GM21423 (cell line): ENCODE data around the gene MAGI1.
"Not testable (repeated sequence)": the region's sequence is repeated elsewhere in the genome, so short reads cannot be mapped to it uniquely, and the experiment has no call there.

Source experiments
- ATAC-seq: cut with Tn5 transposase; IDR thresholded peaks from one replicate; pipeline ENCODE4 v1.9.1; 2021; ENCODE audit warnings: mild to moderate bottlenecking, moderate library complexity; ENCODE audit not compliant: unreplicated experiment

The MAGI1 gene

GRCh38 chr3:65886391-65886790 is 152.3 kb downstream of the MAGI1 start:
- ATAC-seq: no peak

GRCh38 chr3:65884071-65884470 is 154.6 kb downstream of the MAGI1 start:
- no peak for ATAC-seq

- ATAC-seq: no peak
These were observed 155.1 kb downstream of the MAGI1 start for GRCh38 chr3:65883613-65884012.

- no peak for ATAC-seq
These were observed 158.4 kb downstream of the MAGI1 start for GRCh38 chr3:65880350-65880749.

- no peak for ATAC-seq
These were observed 159.3 kb downstream of the MAGI1 start for GRCh38 chr3:65879372-65879771.

GRCh38 chr3:65878831-65879230 is 159.9 kb downstream of the MAGI1 start:
- no peak for ATAC-seq

GRCh38 chr3:65877160-65877559 is 161.6 kb downstream of the MAGI1 start:
- no peak for ATAC-seq

- no peak for ATAC-seq
These were observed 162.7 kb downstream of the MAGI1 start for GRCh38 chr3:65876028-65876420.

GRCh38 chr3:65875393-65876027 is 163.2 kb downstream of the MAGI1 start:
- no peak for ATAC-seq

GRCh38 chr3:65873869-65874268 is 164.8 kb downstream of the MAGI1 start:
- ATAC-seq: no peak

GRCh38 chr3:65873028-65873427 is 165.7 kb downstream of the MAGI1 start:
- no peak for ATAC-seq

GRCh38 chr3:65871305-65872141 is 167.2 kb downstream of the MAGI1 start:
- no peak for ATAC-seq

GRCh38 chr3:65869798-65870197 is 168.9 kb downstream of the MAGI1 start:
- ATAC-seq: no peak

GRCh38 chr3:65867463-65868210 is 171.1 kb downstream of the MAGI1 start:
- ATAC-seq: no peak

- ATAC-seq: no peak
These were observed 174.3 kb downstream of the MAGI1 start for GRCh38 chr3:65864357-65864904.

- ATAC-seq: no peak
These were observed 177.0 kb downstream of the MAGI1 start for GRCh38 chr3:65861718-65862117.

GRCh38 chr3:65859612-65860011 is 179.1 kb downstream of the MAGI1 start:
- not testable (repeated sequence) for ATAC-seq

- no peak for ATAC-seq
These were observed 180.0 kb downstream of the MAGI1 start for GRCh38 chr3:65858749-65859148.

- no peak for ATAC-seq
These were observed 181.4 kb downstream of the MAGI1 start for GRCh38 chr3:65857327-65857726.

- ATAC-seq: no peak
These were observed 181.8 kb downstream of the MAGI1 start for GRCh38 chr3:65856907-65857306.

- no peak for ATAC-seq
These were observed 183.2 kb downstream of the MAGI1 start for GRCh38 chr3:65855370-65856100.
